Measurements from ENCODE around the gene PIGT.
"Not testable (repeated sequence)": the region's sequence is repeated elsewhere in the genome, so short reads cannot be mapped to it uniquely, and the experiment has no call there.

GRCh38 chr20:45472286-45472685, 56.3 kb downstream of the PIGT start:
- not testable (repeated sequence) for TF ChIP-seq EZH2phosphoT487 (IDR thresholded peaks at IDR 0.05; ENCODE audit: borderline replicate concordance, low read depth, low read length); CTCF (conservative IDR thresholded peaks at IDR 0.05; ENCODE audit: low read length)
